Measurements from ENCODE around the gene CDT1. TPM values are rescaled to one million over a fixed set of nuclear protein-coding genes. Genes with fewer than 3 reads are reported as not detected.
A peak's percentile ranks its signal among the peaks of the same experiment; 100 is the strongest.

The CDT1 gene
- total RNA-seq, 1 experiment from 2014 or later = 45.7 TPM

GRCh38 chr16:88844419-88845036 lies 40.9 kb downstream of the CDT1 start:
- no peaks in the 10 kb centered on the region for H3K4me1 ChIP-seq (replicated peaks)
- DNase-seq (ENCODE audit: low read depth in 1 of 2, low spot score in 2 of 2) = no peak

GRCh38 chr16:88846088-88846487 lies 42.5 kb downstream of the CDT1 start:
- no peak for DNase-seq (ENCODE audit: low read depth in 1 of 2, low spot score in 2 of 2)
- H3K4me1 ChIP-seq (replicated peaks) = no peaks in the 10 kb centered on the region
- no peaks in the 10 kb centered on the region for H3K27me3 ChIP-seq (replicated peaks)
- H3K4me3 ChIP-seq = no peak overlapping the region
- H3K9me3 ChIP-seq (replicated peaks) = no peaks in the 10 kb centered on the region
- peaks cover 10% of the 10 kb centered on the region for H3K36me3 ChIP-seq
- no peak overlapping the region for H3K27ac ChIP-seq

More at GRCh38 chr16:88844419-88845036, 40.9 kb downstream of the CDT1 start:
- H3K9me3 ChIP-seq (replicated peaks) = no peaks in the 10 kb centered on the region
- peaks cover 14% of the 10 kb centered on the region for H3K36me3 ChIP-seq
- no peak overlapping the region for H3K4me3 ChIP-seq
- H3K27ac ChIP-seq = no peak overlapping the region
- no peaks in the 10 kb centered on the region for H3K27me3 ChIP-seq (replicated peaks)

GRCh38 chr16:88847654-88848053 lies 44.1 kb downstream of the CDT1 start:
- no peak overlapping the region for H3K4me3 ChIP-seq

GRCh38 chr16:88848557-88848956 lies 45.0 kb downstream of the CDT1 start:
- no peaks in the 10 kb centered on the region for H3K27me3 ChIP-seq (replicated peaks)
- peaks cover 14% of the 10 kb centered on the region for H3K36me3 ChIP-seq
- H3K9me3 ChIP-seq (replicated peaks) = no peaks in the 10 kb centered on the region
- H3K27ac ChIP-seq = no peak overlapping the region
- peaks cover 11% of the 10 kb centered on the region for H3K4me1 ChIP-seq (replicated peaks)
- H3K4me3 ChIP-seq = no peak overlapping the region
- no peak for DNase-seq (ENCODE audit: low read depth in 1 of 2, low spot score in 2 of 2)

More at GRCh38 chr16:88847654-88848053, 44.1 kb downstream of the CDT1 start:
- H3K4me1 ChIP-seq (replicated peaks) = peaks cover 2% of the 10 kb centered on the region
- DNase-seq (ENCODE audit: low read depth in 1 of 2, low spot score in 2 of 2) = no peak
- no peak overlapping the region for H3K27ac ChIP-seq
- H3K36me3 ChIP-seq = peaks cover 14% of the 10 kb centered on the region
- H3K27me3 ChIP-seq (replicated peaks) = no peaks in the 10 kb centered on the region
- H3K9me3 ChIP-seq (replicated peaks) = no peaks in the 10 kb centered on the region

- H3K9me3 ChIP-seq (replicated peaks) = no peaks in the 10 kb centered on the region
- H3K27ac ChIP-seq = no peak overlapping the region
- DNase-seq (ENCODE audit: low read depth in 1 of 2, low spot score in 2 of 2) = no peak
Measured at GRCh38 chr16:88850531-88851199, 47.1 kb downstream of the CDT1 start.

GRCh38 chr16:88851616-88852015 lies 48.0 kb downstream of the CDT1 start:
- peaks cover 18% of the 10 kb centered on the region for H3K36me3 ChIP-seq
- no peaks in the 10 kb centered on the region for H3K9me3 ChIP-seq (replicated peaks)
- no peaks in the 10 kb centered on the region for H3K27me3 ChIP-seq (replicated peaks)
- DNase-seq (ENCODE audit: low read depth in 1 of 2, low spot score in 2 of 2) = no peak
- H3K4me1 ChIP-seq (replicated peaks) = peaks cover 23% of the 10 kb centered on the region
- H3K27ac ChIP-seq = no peak overlapping the region
- H3K4me3 ChIP-seq = no peak overlapping the region

More at GRCh38 chr16:88850531-88851199, 47.1 kb downstream of the CDT1 start:
- Histone ChIP-seq H3K4me1 (replicated peaks) (peaks cover 17% of the 10 kb centered on the region), H3K4me3 (no peak overlapping the region), H3K27me3 (replicated peaks) (no peaks in the 10 kb centered on the region), H3K36me3 (peaks cover 18% of the 10 kb centered on the region)

GRCh38 chr16:88853325-88853941 lies 49.8 kb downstream of the CDT1 start:
- Histone ChIP-seq H3K9me3 (replicated peaks) (no peaks in the 10 kb centered on the region), H3K4me1 (replicated peaks) (peaks cover 30% of the 10 kb centered on the region), H3K27ac (no peak overlapping the region), H3K4me3 (no peak overlapping the region), H3K27me3 (replicated peaks) (no peaks in the 10 kb centered on the region), H3K36me3 (peaks cover 20% of the 10 kb centered on the region)
- peak in 1 of 2 experiments; percentile 31 for DNase-seq (ENCODE audit: low read depth in 1 of 2, low spot score in 2 of 2)

GRCh38 chr16:88854306-88855111 lies 50.9 kb downstream of the CDT1 start:
- peaks cover 30% of the 10 kb centered on the region for H3K4me1 ChIP-seq (replicated peaks)
- peaks cover 31% of the 10 kb centered on the region for H3K36me3 ChIP-seq
- H3K9me3 ChIP-seq (replicated peaks) = no peaks in the 10 kb centered on the region
- no peak overlapping the region for H3K27ac ChIP-seq
- no peak overlapping the region for H3K4me3 ChIP-seq
- DNase-seq (ENCODE audit: low read depth in 1 of 2, low spot score in 2 of 2) = no peak
- H3K27me3 ChIP-seq (replicated peaks) = no peaks in the 10 kb centered on the region

- Histone ChIP-seq H3K4me3 (no peak overlapping the region), H3K36me3 (peaks cover 32% of the 10 kb centered on the region), H3K4me1 (replicated peaks) (peaks cover 30% of the 10 kb centered on the region), H3K27ac (no peak overlapping the region), H3K9me3 (replicated peaks) (no peaks in the 10 kb centered on the region), H3K27me3 (replicated peaks) (no peaks in the 10 kb centered on the region)
- DNase-seq (ENCODE audit: low read depth in 1 of 2, low spot score in 2 of 2) = no peak
Measured at GRCh38 chr16:88855176-88855575, 51.6 kb downstream of the CDT1 start.

GRCh38 chr16:88855736-88856121 lies 52.1 kb downstream of the CDT1 start:
- H3K4me3 ChIP-seq = peak overlapping the region; percentile 80
- no peak for DNase-seq (ENCODE audit: low read depth in 1 of 2, low spot score in 2 of 2)
- no peaks in the 10 kb centered on the region for H3K9me3 ChIP-seq (replicated peaks)
- H3K27me3 ChIP-seq (replicated peaks) = no peaks in the 10 kb centered on the region
- peaks cover 37% of the 10 kb centered on the region for H3K36me3 ChIP-seq
- H3K4me1 ChIP-seq (replicated peaks) = peaks cover 30% of the 10 kb centered on the region
- no peak overlapping the region for H3K27ac ChIP-seq

GRCh38 chr16:88856122-88856827 lies 52.7 kb downstream of the CDT1 start:
- DNase-seq (ENCODE audit: low read depth in 1 of 2, low spot score in 2 of 2) = no peak
- Histone ChIP-seq H3K36me3 (peaks cover 39% of the 10 kb centered on the region), H3K4me3 (peak overlapping the region; percentile 80), H3K27ac (no peak overlapping the region), H3K4me1 (replicated peaks) (peaks cover 30% of the 10 kb centered on the region), H3K27me3 (replicated peaks) (no peaks in the 10 kb centered on the region), H3K9me3 (replicated peaks) (no peaks in the 10 kb centered on the region)

GRCh38 chr16:88856828-88857727 lies 53.5 kb downstream of the CDT1 start, which contains the start of the genes GALNS and TRAPPC2L:
TSS of gene GALNS (minus strand) at chr16:88856947. CDS start at chr16:88856877, 70 bp downstream.
TSS of gene TRAPPC2L (plus strand) at chr16:88857127. CDS start at chr16:88857151, 24 bp downstream.
- no peaks in the 10 kb centered on the region for H3K27me3 ChIP-seq (replicated peaks)
- H3K4me3 ChIP-seq = peak within 1 kb of the TSS; percentile 80
- peaks cover 35% of the 10 kb centered on the region for H3K36me3 ChIP-seq
- no peaks in the 10 kb centered on the region for H3K9me3 ChIP-seq (replicated peaks)
- peak within 1 kb of the TSS; percentile 40 for H3K27ac ChIP-seq
- peaks cover 30% of the 10 kb centered on the region for H3K4me1 ChIP-seq (replicated peaks)
- DNase-seq (ENCODE audit: low read depth in 1 of 2, low spot score in 2 of 2) = peak; percentile 93 to 98

Data from SJSA1 (cell line).